Measurements from ENCODE around the gene CEP97. TPM values are rescaled to one million over a fixed set of nuclear protein-coding genes. Genes with fewer than 3 reads are reported as not detected.
A peak's percentile ranks its signal among the peaks of the same experiment; 100 is the strongest.

Gene CEP97
- total RNA-seq, 1 donor from 2014 or later, result 25.1 TPM

- no peaks in the 10 kb centered on the region for H3K36me3 Mint-ChIP-seq (ENCODE audit: unreplicated experiment)
- H3K27ac Mint-ChIP-seq (ENCODE audit: unreplicated experiment), result peak overlapping the region; percentile 93
- DNase-seq, result no peak
- peaks cover 3% of the 10 kb centered on the region for H3K4me1 Mint-ChIP-seq (ENCODE audit: low read depth, unreplicated experiment)
- H3K27me3 Mint-ChIP-seq (ENCODE audit: unreplicated experiment), result peaks cover 12% of the 10 kb centered on the region
- no peak for TF ChIP-seq CTCF (IDR thresholded peaks at IDR 0.05; ENCODE audit: partially characterized antibody, unreplicated experiment)
- peaks cover 13% of the 10 kb centered on the region for H3K9me3 Mint-ChIP-seq (ENCODE audit: unreplicated experiment)
- H3K4me3 Mint-ChIP-seq (ENCODE audit: unreplicated experiment), result peak overlapping the region; percentile 99
Measured at GRCh38 chr3:101779822-101780381, 55.5 kb downstream of the CEP97 start.

- Mint-ChIP-seq H3K4me1 (ENCODE audit: low read depth, unreplicated experiment) (peaks cover 3% of the 10 kb centered on the region), H3K9me3 (ENCODE audit: unreplicated experiment) (peaks cover 13% of the 10 kb centered on the region), H3K4me3 (ENCODE audit: unreplicated experiment) (peak overlapping the region; percentile 99), H3K27me3 (ENCODE audit: unreplicated experiment) (peaks cover 12% of the 10 kb centered on the region), H3K27ac (ENCODE audit: unreplicated experiment) (no peak overlapping the region), H3K36me3 (ENCODE audit: unreplicated experiment) (no peaks in the 10 kb centered on the region)
- DNase-seq, result no peak
- no peak for TF ChIP-seq CTCF (IDR thresholded peaks at IDR 0.05; ENCODE audit: partially characterized antibody, unreplicated experiment)
Measured at GRCh38 chr3:101780661-101781060, 56.2 kb downstream of the CEP97 start.

- H3K27me3 Mint-ChIP-seq (ENCODE audit: unreplicated experiment), result peaks cover 12% of the 10 kb centered on the region
Measured at GRCh38 chr3:101781166-101781565, 56.8 kb downstream of the CEP97 start.

GRCh38 chr3:101784855-101785613 is 60.6 kb downstream of the CEP97 start:
- Mint-ChIP-seq H3K27me3 (ENCODE audit: unreplicated experiment) (peaks cover 6% of the 10 kb centered on the region), H3K27ac (ENCODE audit: unreplicated experiment) (no peak overlapping the region), H3K9me3 (ENCODE audit: unreplicated experiment) (peaks cover 2% of the 10 kb centered on the region), H3K4me3 (ENCODE audit: unreplicated experiment) (no peak overlapping the region), H3K36me3 (ENCODE audit: unreplicated experiment) (peaks cover 4% of the 10 kb centered on the region), H3K4me1 (ENCODE audit: low read depth, unreplicated experiment) (peaks cover 3% of the 10 kb centered on the region)
- TF ChIP-seq CTCF (IDR thresholded peaks at IDR 0.05; ENCODE audit: partially characterized antibody, unreplicated experiment), result no peak
- no peak for DNase-seq

More at GRCh38 chr3:101781166-101781565, 56.8 kb downstream of the CEP97 start:
- Mint-ChIP-seq H3K27ac (ENCODE audit: unreplicated experiment) (no peak overlapping the region), H3K4me1 (ENCODE audit: low read depth, unreplicated experiment) (peaks cover 3% of the 10 kb centered on the region), H3K9me3 (ENCODE audit: unreplicated experiment) (peaks cover 13% of the 10 kb centered on the region), H3K4me3 (ENCODE audit: unreplicated experiment) (peak overlapping the region; percentile 99), H3K36me3 (ENCODE audit: unreplicated experiment) (no peaks in the 10 kb centered on the region)
- no peak for DNase-seq
- no peak for TF ChIP-seq CTCF (IDR thresholded peaks at IDR 0.05; ENCODE audit: partially characterized antibody, unreplicated experiment)

GRCh38 chr3:101791778-101792177 is 67.4 kb downstream of the CEP97 start:
- H3K27me3 Mint-ChIP-seq (ENCODE audit: unreplicated experiment), result no peaks in the 10 kb centered on the region
- H3K4me3 Mint-ChIP-seq (ENCODE audit: unreplicated experiment), result no peak overlapping the region
- TF ChIP-seq CTCF (IDR thresholded peaks at IDR 0.05; ENCODE audit: partially characterized antibody, unreplicated experiment), result no peak
- DNase-seq, result no peak
- no peaks in the 10 kb centered on the region for H3K4me1 Mint-ChIP-seq (ENCODE audit: low read depth, unreplicated experiment)
- H3K9me3 Mint-ChIP-seq (ENCODE audit: unreplicated experiment), result no peaks in the 10 kb centered on the region
- no peak overlapping the region for H3K27ac Mint-ChIP-seq (ENCODE audit: unreplicated experiment)
- peaks cover 26% of the 10 kb centered on the region for H3K36me3 Mint-ChIP-seq (ENCODE audit: unreplicated experiment)
